ENCODE measurements around the gene LRMDA.

- TF ChIP-seq CTCF (IDR thresholded peaks at IDR 0.05) (no peak), EP300 (IDR thresholded peaks at IDR 0.05; ENCODE audit: low read depth) (no peak)
Measured at GRCh38 chr10:75984067-75984466, 552.6 kb downstream of the LRMDA start.

Measured in transverse colon (tissue), 3 donors.